Stomach smooth muscle (tissue), 2 donors: ENCODE results near the gene DUS2.
"Not testable (repeated sequence)": the region's sequence is repeated elsewhere in the genome, so short reads cannot be mapped to it uniquely, and the experiment has no call there.

ENCODE experiments used
- H3K27ac ChIP-seq: one replicate; pipeline ENCODE4 v1.7.0; 2013; ENCODE audit warnings: mild to moderate bottlenecking, low read length, inconsistent platforms
- H3K27me3 ChIP-seq, 2 donors: one replicate each; pipeline ENCODE4 v1.7.0; 2013; ENCODE audit warnings: low read length in 2 of 2; ENCODE audit not compliant: insufficient read depth in 2 of 2, control insufficient read depth in 1 of 2
- H3K36me3 ChIP-seq, 2 donors: one replicate each; pipeline ENCODE4 v1.7.0; 2013; ENCODE audit warnings: low read length in 2 of 2; ENCODE audit not compliant: control insufficient read depth in 2 of 2, insufficient read depth in 2 of 2
- H3K4me1 ChIP-seq: one replicate; pipeline ENCODE4 v1.7.0; 2013; ENCODE audit warnings: low read length; ENCODE audit not compliant: control insufficient read depth, insufficient read depth
- H3K4me3 ChIP-seq, 2 donors: one replicate each; pipeline ENCODE4 v1.7.0; 2013; ENCODE audit warnings: low read length in 2 of 2
- H3K9ac ChIP-seq, 2 donors: one replicate each; pipeline ENCODE4 v1.7.0; 2013; ENCODE audit warnings: low read length in 2 of 2, mild to moderate bottlenecking in 1 of 2
- H3K9me3 ChIP-seq, 2 donors: one replicate each; pipeline ENCODE4 v1.7.0; 2013; ENCODE audit warnings: low read length in 2 of 2; ENCODE audit not compliant: control insufficient read depth in 2 of 2
- donor health status: healthy.
- donor health status: Pancreatic carcinoma.

Gene DUS2

GRCh38 chr16:68094614-68094934, 71.5 kb downstream of the DUS2 start:
- Histone ChIP-seq H3K9me3 (no peaks in the 10 kb centered on the region), H3K4me1 (peaks cover 10% of the 10 kb centered on the region), H3K9ac (no peak overlapping the region), H3K27me3 (no peaks in the 10 kb centered on the region), H3K27ac (no peak overlapping the region), H3K36me3 (no peaks in the 10 kb centered on the region), H3K4me3 (no peak overlapping the region)

GRCh38 chr16:68096491-68096890, 73.4 kb downstream of the DUS2 start:
- H3K9ac ChIP-seq = no peak overlapping the region
- peaks cover 9% of the 10 kb centered on the region for H3K4me1 ChIP-seq
- no peaks in the 10 kb centered on the region for H3K36me3 ChIP-seq
- H3K9me3 ChIP-seq = no peaks in the 10 kb centered on the region
- H3K27ac ChIP-seq = no peak overlapping the region
- no peak overlapping the region for H3K4me3 ChIP-seq
- H3K27me3 ChIP-seq = no peaks in the 10 kb centered on the region

- no peaks in the 10 kb centered on the region for H3K9me3 ChIP-seq
- H3K4me1 ChIP-seq = peaks cover 5% of the 10 kb centered on the region
- no peak overlapping the region for H3K4me3 ChIP-seq
- H3K36me3 ChIP-seq = no peaks in the 10 kb centered on the region
- no peak overlapping the region for H3K9ac ChIP-seq
- H3K27me3 ChIP-seq = no peaks in the 10 kb centered on the region
- no peak overlapping the region for H3K27ac ChIP-seq
Measured at GRCh38 chr16:68097088-68097487, 74.0 kb downstream of the DUS2 start.

- H3K4me1 ChIP-seq = peaks cover 5% of the 10 kb centered on the region
- H3K9me3 ChIP-seq = no peaks in the 10 kb centered on the region
- H3K9ac ChIP-seq = no peak overlapping the region
- H3K27me3 ChIP-seq = no peaks in the 10 kb centered on the region
- H3K36me3 ChIP-seq = no peaks in the 10 kb centered on the region
- H3K27ac ChIP-seq = no peak overlapping the region
- no peak overlapping the region for H3K4me3 ChIP-seq
Measured at GRCh38 chr16:68097895-68098294, 74.8 kb downstream of the DUS2 start.

GRCh38 chr16:68100488-68100887, 77.4 kb downstream of the DUS2 start:
- no peak overlapping the region for H3K27ac ChIP-seq
- H3K9ac ChIP-seq = no peak overlapping the region
- H3K4me3 ChIP-seq = no peak overlapping the region
- no peaks in the 10 kb centered on the region for H3K36me3 ChIP-seq
- H3K27me3 ChIP-seq = no peaks in the 10 kb centered on the region
- no peaks in the 10 kb centered on the region for H3K4me1 ChIP-seq
- no peaks in the 10 kb centered on the region for H3K9me3 ChIP-seq

GRCh38 chr16:68105611-68106010, 82.5 kb downstream of the DUS2 start:
- Histone ChIP-seq H3K27ac (no peak overlapping the region), H3K4me1 (no peaks in the 10 kb centered on the region), H3K9me3 (no peaks in the 10 kb centered on the region), H3K9ac (no peak overlapping the region), H3K4me3 (no peak overlapping the region), H3K27me3 (no peaks in the 10 kb centered on the region), H3K36me3 (no peaks in the 10 kb centered on the region)

- not testable (repeated sequence) for H3K4me3 ChIP-seq, H3K27me3 ChIP-seq, H3K36me3 ChIP-seq, H3K4me1 ChIP-seq, H3K27ac ChIP-seq, H3K9ac ChIP-seq, H3K9me3 ChIP-seq
Measured at GRCh38 chr16:68107230-68107928, 84.3 kb downstream of the DUS2 start.

- H3K9ac ChIP-seq, H3K27ac ChIP-seq, H3K9me3 ChIP-seq, H3K4me1 ChIP-seq, H3K4me3 ChIP-seq, H3K36me3 ChIP-seq, H3K27me3 ChIP-seq: not testable (repeated sequence)
Measured at GRCh38 chr16:68109156-68109555, 86.1 kb downstream of the DUS2 start.

GRCh38 chr16:68110611-68111010, 87.5 kb downstream of the DUS2 start:
- H3K4me3 ChIP-seq, H3K9ac ChIP-seq, H3K27ac ChIP-seq, H3K9me3 ChIP-seq, H3K27me3 ChIP-seq, H3K4me1 ChIP-seq, H3K36me3 ChIP-seq: not testable (repeated sequence)

- H3K27ac ChIP-seq = no peak overlapping the region
- no peak overlapping the region for H3K4me3 ChIP-seq
- no peaks in the 10 kb centered on the region for H3K9me3 ChIP-seq
- no peaks in the 10 kb centered on the region for H3K4me1 ChIP-seq
- H3K36me3 ChIP-seq = no peaks in the 10 kb centered on the region
- H3K9ac ChIP-seq = no peak overlapping the region
- no peaks in the 10 kb centered on the region for H3K27me3 ChIP-seq
Measured at GRCh38 chr16:68111379-68111778, 88.3 kb downstream of the DUS2 start.

GRCh38 chr16:68113059-68113761, 90.1 kb downstream of the DUS2 start:
- Histone ChIP-seq H3K27me3 (no peaks in the 10 kb centered on the region), H3K9me3 (no peaks in the 10 kb centered on the region), H3K4me3 (no peak overlapping the region), H3K36me3 (no peaks in the 10 kb centered on the region), H3K4me1 (no peaks in the 10 kb centered on the region), H3K27ac (no peak overlapping the region), H3K9ac (no peak overlapping the region)
